GM12878 (cell line): ENCODE data around the gene P3R3URF. TPM values are rescaled to one million over a fixed set of nuclear protein-coding genes. Genes with fewer than 3 reads are reported as not detected.

Experiments
- ATAC-seq: fragments of 200-7000 bp; cut with Tn5 transposase; 3 replicates; pipeline ENCODE4 v1.9.1; 2020; ENCODE audit warnings: mild to moderate bottlenecking, moderate library complexity
- BruUV-seq: library from RNA; stranded (reverse); fragments of 400-500 nt; replicated peaks from 2 replicates; lab custom pipeline; 2021; lab: Mats Ljungman, UMichigan
- CTCF ChIA-PET: fragments of 300-600 bp; sonication (Branson Sonifier 250); formaldehyde crosslinking; extraction: SDS; loops from one replicate; lab custom pipeline; 2021; ENCODE audit warnings: inconsistent platforms; lab: Yijun Ruan, JAX
- POLR2A ChIA-PET: fragments of 350-600 bp; formaldehyde crosslinking; extraction: SDS; loops from one replicate; lab custom pipeline; 2021; ENCODE audit warnings: inconsistent platforms; lab: Charles Lee
- RAD21 ChIA-PET: fragments of 300-600 bp; sonication (Branson Sonifier 250); formaldehyde crosslinking; loops from one replicate; lab custom pipeline; 2023; ENCODE audit warnings: antibody characterized with exemption; ENCODE audit not compliant: unreplicated experiment; lab: Charles Lee
- SMC1A ChIA-PET: fragments of 300-600 bp; sonication (Branson Sonifier 250); formaldehyde crosslinking; loops from one replicate; lab custom pipeline; 2023; ENCODE audit not compliant: unreplicated experiment, uncharacterized antibody; lab: Charles Lee
- DNase-seq: peaks from one replicate; pipeline ENCODE4 v3.0.0-alpha.2; 2011; ENCODE audit warnings: low read depth, low spot score
- FAIRE-seq: peaks from 3 replicates; lab custom pipeline; 2011; peaks lifted over from hg19 to GRCh38; lab: Jason Lieb, UNC
- H2AFZ ChIP-seq: 2 replicates; pipeline ENCODE4 v1.6.0; 2011; ENCODE audit warnings: low read depth, low read length, control low read depth; ENCODE audit not compliant: control insufficient read depth
- H3K27ac ChIP-seq: 2 replicates; pipeline ENCODE4 v1.5.1; 2011; ENCODE audit warnings: control low read depth; ENCODE audit not compliant: control insufficient read depth, insufficient read depth
- H3K27me3 ChIP-seq, 2 experiments: replicated peaks in 1 of 2; 2 replicates each; pipeline versions ENCODE4 v1.6.0 to v1.6.1; 2011; ENCODE audit warnings: low read length in 1 of 2; ENCODE audit not compliant: control insufficient read depth in 2 of 2, insufficient read depth in 2 of 2
- H3K36me3 ChIP-seq, 2 experiments: 2 replicates each; pipeline ENCODE4 v1.5.1; 2011; ENCODE audit warnings: low read length in 1 of 2; ENCODE audit not compliant: control insufficient read depth in 2 of 2, insufficient read depth in 2 of 2
- H3K4me1 ChIP-seq: 2 replicates; pipeline ENCODE4 v1.6.1; 2011; ENCODE audit warnings: mild to moderate bottlenecking, low read length, moderate library complexity, mixed read lengths; ENCODE audit not compliant: control insufficient read depth, insufficient read depth
- H3K4me2 ChIP-seq: 2 replicates; pipeline ENCODE4 v1.6.0; 2011; ENCODE audit warnings: control low read depth; ENCODE audit not compliant: control insufficient read depth, insufficient read depth
- H3K4me3 ChIP-seq: fragments of 200-600 bp; sonication (generic); 2 replicates; pipeline ENCODE4 v1.5.1; 2016
- H3K79me2 ChIP-seq: 2 replicates; pipeline ENCODE4 v1.6.0; 2011; ENCODE audit warnings: low read length; ENCODE audit not compliant: control insufficient read depth, insufficient read depth
- H3K9ac ChIP-seq: 2 replicates; pipeline ENCODE4 v1.8.0; 2011; ENCODE audit warnings: low read length, control low read depth, mixed read lengths; ENCODE audit not compliant: control insufficient read depth, insufficient read depth
- H3K9me3 ChIP-seq: replicated peaks from 3 replicates; pipeline ENCODE4 v1.5.1; 2011; ENCODE audit warnings: mild to moderate bottlenecking, low read length; ENCODE audit not compliant: control insufficient read depth, insufficient read depth
- H4K20me1 ChIP-seq: 2 replicates; pipeline ENCODE4 v1.6.0; 2011; ENCODE audit not compliant: control insufficient read depth, insufficient read depth
- ATF3 ChIP-seq: IDR thresholded peaks from 2 replicates; pipeline ENCODE4 v1.6.1; 2011; ENCODE audit warnings: low read depth, mild to moderate bottlenecking, low read length, moderate library complexity, borderline replicate concordance; ENCODE audit errors: extremely low read depth
- ATF7 ChIP-seq: fragments of 450-650 bp; IDR thresholded peaks from 2 replicates; pipeline ENCODE4 v1.6.1; 2016; ENCODE audit warnings: low read depth, mild to moderate bottlenecking
- GABPA ChIP-seq: IDR thresholded peaks from 2 replicates; pipeline ENCODE4 v1.6.1; 2014; ENCODE audit warnings: antibody characterized with exemption, low read depth, mild to moderate bottlenecking, inconsistent platforms
- LARP7 ChIP-seq: fragments of 450-650 bp; IDR thresholded peaks from 2 replicates; pipeline ENCODE4 v1.6.1; 2017; ENCODE audit warnings: mild to moderate bottlenecking
- MXI1 ChIP-seq: fragments of 150-350 bp; IDR thresholded peaks from 2 replicates; pipeline ENCODE4 v1.6.1; 2011; ENCODE audit warnings: low read depth, mild to moderate bottlenecking, inconsistent platforms, low read length, improper control_type of control experiment
- RB1 ChIP-seq: fragments of 450-650 bp; formaldehyde crosslinking; IDR thresholded peaks from 2 replicates; pipeline ENCODE4 v1.6.1; 2017; ENCODE audit warnings: mild to moderate bottlenecking, borderline replicate concordance
- SIX5 ChIP-seq: IDR thresholded peaks from 2 replicates; pipeline ENCODE4 v1.6.1; 2011; ENCODE audit warnings: mild to moderate bottlenecking, low read depth, low read length, moderate library complexity; ENCODE audit not compliant: severe bottlenecking
- SMARCA5 ChIP-seq: fragments of 450-650 bp; IDR thresholded peaks from 2 replicates; pipeline ENCODE4 v1.6.1; 2017; ENCODE audit warnings: mild to moderate bottlenecking
- SPI1 ChIP-seq: IDR thresholded peaks from 2 replicates; pipeline ENCODE4 v1.6.1; 2011; ENCODE audit warnings: low read depth, mild to moderate bottlenecking, low read length, moderate library complexity, borderline replicate concordance; ENCODE audit not compliant: insufficient read depth
- ZSCAN29 ChIP-seq: fragments of 450-650 bp; IDR thresholded peaks from 2 replicates; pipeline ENCODE4 v1.6.1; 2017; ENCODE audit warnings: mild to moderate bottlenecking, moderate library complexity
- WGBS: methylation state at CpG from one replicate; pipeline ENCODE4 v1.1.6; 2016; ENCODE audit warnings: low lambda C conversion rate; ENCODE audit not compliant: insufficient replicate concordance, insufficient coverage; ENCODE audit errors: missing lambda C conversion rate; 5-methylcytosine and 5-hydroxymethylcytosine counted together
- in situ Hi-C: fragments of 300-500 bp; cut with MboI; formaldehyde crosslinking; loops from 9 replicates; pipeline ENCODE4 v1.14.3; 2018; ENCODE audit warnings: mixed read lengths
- intact Hi-C: fragments of 100-400 bp; cut with micrococcal nuclease; formaldehyde crosslinking; loops from one replicate; pipeline ENCODE4 v1.14.2; 2022; ENCODE audit not compliant: unreplicated experiment
- polyA plus RNA-seq, 11 experiments: library from polyadenylated mRNA; depleted of rRNA in 4 of 11; unstranded in 6 of 11; stranded (reverse) in 5 of 11; fragments of >200 nt; fragmentation: Nextera tagmentation in 4 of 11; fragmentation: Illumina TruSeq in 1 of 11; extraction: Ambion mirVana in 4 of 11; extraction: Trizol in 1 of 11; gene quantifications; 1 replicate in 1 of 11; 2 replicates in 10 of 11; pipeline versions ENCODE4 v1.2.1 to v1.2.3, GENCODE V29; 2011 to 2016; ENCODE audit warnings: inconsistent platforms in 2 of 11, missing spikeins in 2 of 11, low read depth in 1 of 11
- total RNA-seq, 4 experiments: library from RNA; depleted of rRNA in 3 of 4; stranded (reverse); fragments of >200 nt in 3 of 4; fragmentation: Illumina TruSeq in 1 of 4; extraction: Trizol in 1 of 4; gene quantifications; 2 replicates each; pipeline versions ENCODE4 v1.2.1 to v1.2.3, GENCODE V29; 2013 to 2021

Gene P3R3URF
- total and polyA plus RNA-seq, 10 of the 15 experiments (the other 5 are each of a cell fraction or from before 2014, with no cell fraction given), result not detected

GRCh38 chr1:46193984-46194570, 17.8 kb upstream of the P3R3URF start:
- no peaks in the 10 kb centered on the region for H4K20me1 ChIP-seq
- FAIRE-seq, result no peak
- CTCF ChIA-PET, result interaction anchor here (1.3 to 1.5 kb wide), 2 partner anchors 11 to 30 kb away, joined by 4 read pairs; no protein-coding TSS in a partner anchor
- no peak overlapping the region for H2AFZ ChIP-seq
- intact Hi-C loops, result no loop called here
- peaks cover 6% of the 10 kb centered on the region for H3K79me2 ChIP-seq
- no peak overlapping the region for H3K27ac ChIP-seq
- no TSS peak for BruUV-seq
- peaks cover 6% of the 10 kb centered on the region for H3K4me1 ChIP-seq
- no peak for TF ChIP-seq MXI1
- no peak for TF ChIP-seq ATF3
- no peak for TF ChIP-seq SMARCA5
- no peak for TF ChIP-seq ZSCAN29
- TF ChIP-seq RB1, result no peak
- no peak for TF ChIP-seq LARP7
- TF ChIP-seq ATF7, result no peak
- no peak for TF ChIP-seq SPI1
- no peak for TF ChIP-seq SIX5
- TF ChIP-seq GABPA, result no peak
- TF ChIP-seq, all 136 proteins: peak for 0
- DNase-seq (no peak), ATAC-seq (no peak)
- Histone ChIP-seq H3K9ac (no peak overlapping the region), H3K4me2 (no peak overlapping the region), H3K9me3 (no peaks in the 10 kb centered on the region), H3K36me3 (peaks cover 5 to 7% of the 10 kb centered on the region in 2 experiments; a peak in 3 of 4 replicates), H3K4me3 (no peak overlapping the region), H3K27me3 (no peaks in the 10 kb centered on the region)
- SMC1A ChIA-PET, result interaction anchor here (1.0 kb wide), 1 partner anchor 625 kb away, joined by 3 read pairs; no protein-coding TSS in a partner anchor
- 100% methylated on average over 9 of the region's 9 CpGs for WGBS
- in situ Hi-C loops, result no loop called here
- RAD21 ChIA-PET, result no interaction called here
- POLR2A ChIA-PET, result interaction anchor here (0.6 kb wide), 1 partner anchor 51 kb away, joined by 3 read pairs; no protein-coding TSS in a partner anchor
